Right lobe of liver (tissue), 6 donors: ENCODE data around the gene APBA2. TPM values are rescaled to one million over a fixed set of nuclear protein-coding genes. Genes with fewer than 3 reads are reported as not detected.

Experiments used
- ATAC-seq, 4 donors: fragments of 200-7000 bp; cut with Tn5 transposase; one replicate each; pipeline ENCODE4 v1.9.1; 2020; ENCODE audit warnings: mild to moderate bottlenecking in 4 of 4, moderate library complexity in 4 of 4
- DNase-seq, 3 donors: peaks; one replicate each; pipeline ENCODE4 v3.0.0-alpha.2; 2020
- H3K27ac ChIP-seq, 3 donors: fragments of 200-600 bp; one replicate each; pipeline ENCODE4 v1.8.0; 2022
- H3K27me3 ChIP-seq, 2 donors: fragments of 200-600 bp; one replicate each; pipeline ENCODE4 v1.8.0; 2022
- H3K36me3 ChIP-seq, 4 donors: fragments of 200-600 bp; sonication (generic) in 1 of 4; one replicate each; pipeline versions ENCODE4 v1.5.1 to v1.8.0; 2017 to 2022; ENCODE audit warnings: control low read depth in 1 of 4
- H3K4me1 ChIP-seq, 4 donors: fragments of 200-600 bp; sonication (generic) in 1 of 4; one replicate each; pipeline versions ENCODE4 v1.5.1 to v1.8.0; 2017 to 2022; ENCODE audit warnings: control low read depth in 1 of 4
- H3K4me3 ChIP-seq, 3 donors: fragments of 200-600 bp; one replicate each; pipeline ENCODE4 v1.8.0; 2022
- H3K9me3 ChIP-seq, 4 donors: fragments of 200-600 bp; sonication (generic) in 1 of 4; one replicate each; pipeline versions ENCODE4 v1.5.1 to v1.8.0; 2017 to 2022; ENCODE audit warnings: control low read depth in 1 of 4
- CTCF ChIP-seq, 4 donors: fragments of 200-600 bp in 3 of 4; fragments of 450-650 bp in 1 of 4; IDR thresholded peaks; one replicate each; pipeline versions ENCODE4 v1.5.1 to v1.8.0; 2016 to 2022; ENCODE audit warnings: antibody characterized with exemption in 4 of 4, mild to moderate bottlenecking in 2 of 4
- POLR2A ChIP-seq: fragments of 450-650 bp; IDR thresholded peaks from one replicate; pipeline ENCODE4 v1.6.1; 2017; ENCODE audit warnings: antibody characterized with exemption, mild to moderate bottlenecking
- WGBS: methylation state at CpG from one replicate; pipeline ENCODE4 v1.1.6; 2018; ENCODE audit warnings: low coverage, low lambda C conversion rate; ENCODE audit not compliant: insufficient coverage; ENCODE audit errors: missing lambda C conversion rate; 5-methylcytosine and 5-hydroxymethylcytosine counted together
- intact Hi-C, 2 donors: fragments of 100-400 bp; cut with DNase I; formaldehyde crosslinking; loops; one replicate each; pipeline versions ENCODE4 v1.11.2 to v1.14.1; 2022
- total RNA-seq, 6 experiments: library from RNA; depleted of rRNA in 2 of 6; stranded (reverse); fragments of >200 nt in 2 of 6; fragmentation: NEBNext Ultra II Directional in 3 of 6; extraction: Animal tissue kit (Norgen Biotek cat#: 25700) in 3 of 6; gene quantifications; one replicate each; pipeline versions ENCODE4 v1.1.0 to v1.2.4, GENCODE V29; 2016 to 2023
- donor health status: DM: no; HTN: yes; CAD: no.
- donor health status: DM: no; HTN: no; CAD: no.
- donor health status: DM: no; HTN: no; CAD: no.
- donor health status: DM: no; HTN: yes; CAD: no.
- donor health status: DM: no; HTN: yes; CAD: no.

The APBA2 gene
- total RNA-seq, 6 experiments from 2014 or later = 0.51 to 0.75 (median 0.69) TPM

GRCh38 chr15:28961391-28961790 lies 75.6 kb downstream of the APBA2 start:
- Histone ChIP-seq H3K27me3 (no peaks in the 10 kb centered on the region), H3K9me3 (no peaks in the 10 kb centered on the region), H3K27ac (no peak overlapping the region), H3K4me1 (no peaks in the 10 kb centered on the region), H3K4me3 (no peak overlapping the region), H3K36me3 (no peaks in the 10 kb centered on the region)
- no peak for TF ChIP-seq POLR2A
- TF ChIP-seq CTCF (IDR thresholded peaks at IDR 0.05) = no peak
- 65% methylated on average over 8 of the region's 12 CpGs for WGBS
- intact Hi-C loops = no loop called here
- no peak for ATAC-seq
- DNase-seq = no peak

- TF ChIP-seq POLR2A (no peak), CTCF (IDR thresholded peaks at IDR 0.05) (no peak)
- DNase-seq (no peak), ATAC-seq (no peak)
- Histone ChIP-seq H3K27ac (no peak overlapping the region), H3K36me3 (no peaks in the 10 kb centered on the region), H3K4me3 (no peak overlapping the region), H3K27me3 (no peaks in the 10 kb centered on the region), H3K9me3 (no peaks in the 10 kb centered on the region), H3K4me1 (no peaks in the 10 kb centered on the region)
- WGBS = 72% methylated on average over 8 of the region's 8 CpGs
- intact Hi-C loops = no loop called here
Observed at GRCh38 chr15:28962851-28963710, 77.3 kb downstream of the APBA2 start.

- DNase-seq (no peak), ATAC-seq (no peak)
- Histone ChIP-seq H3K27ac (no peak overlapping the region), H3K4me1 (no peaks in the 10 kb centered on the region), H3K9me3 (no peaks in the 10 kb centered on the region), H3K4me3 (no peak overlapping the region), H3K27me3 (no peaks in the 10 kb centered on the region), H3K36me3 (no peaks in the 10 kb centered on the region)
- TF ChIP-seq POLR2A (no peak), CTCF (IDR thresholded peaks at IDR 0.05) (no peak)
- intact Hi-C loops = no loop called here
- 71% methylated on average over 2 of the region's 2 CpGs for WGBS
Observed at GRCh38 chr15:28963711-28964081, 77.9 kb downstream of the APBA2 start.

- DNase-seq (no peak), ATAC-seq (no peak)
- no peak for TF ChIP-seq POLR2A
- TF ChIP-seq CTCF (IDR thresholded peaks at IDR 0.05) = no peak
- intact Hi-C loops = no loop called here
- Histone ChIP-seq H3K9me3 (no peaks in the 10 kb centered on the region), H3K27ac (no peak overlapping the region), H3K4me3 (no peak overlapping the region), H3K4me1 (no peaks in the 10 kb centered on the region), H3K27me3 (no peaks in the 10 kb centered on the region), H3K36me3 (no peaks in the 10 kb centered on the region)
- 50% methylated on average over 1 of the region's 1 CpG for WGBS
Observed at GRCh38 chr15:28964098-28964497, 78.3 kb downstream of the APBA2 start.
